ENCODE measurements around the gene RBKS.

DNA sequence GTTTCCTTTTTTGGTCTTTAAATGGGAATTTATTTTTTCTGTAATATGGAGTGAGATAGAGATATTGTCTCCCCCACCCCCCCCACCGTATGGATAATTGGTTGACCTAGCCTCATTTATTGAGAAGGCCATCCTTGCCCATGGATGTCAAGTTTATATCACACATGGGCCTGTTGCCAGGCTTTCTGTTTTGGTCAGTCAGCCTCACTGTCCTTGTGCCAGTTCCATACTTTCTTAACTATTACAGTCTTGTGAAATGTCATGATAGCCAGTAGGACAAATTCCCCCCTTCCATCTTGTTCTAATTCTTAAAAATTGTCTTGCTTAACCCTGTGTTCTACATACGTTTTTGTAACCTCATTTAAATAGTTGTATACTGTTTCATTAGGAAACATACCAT, 12.8 kb upstream of the RBKS start:
- TF ChIP-seq, protein P1, sequence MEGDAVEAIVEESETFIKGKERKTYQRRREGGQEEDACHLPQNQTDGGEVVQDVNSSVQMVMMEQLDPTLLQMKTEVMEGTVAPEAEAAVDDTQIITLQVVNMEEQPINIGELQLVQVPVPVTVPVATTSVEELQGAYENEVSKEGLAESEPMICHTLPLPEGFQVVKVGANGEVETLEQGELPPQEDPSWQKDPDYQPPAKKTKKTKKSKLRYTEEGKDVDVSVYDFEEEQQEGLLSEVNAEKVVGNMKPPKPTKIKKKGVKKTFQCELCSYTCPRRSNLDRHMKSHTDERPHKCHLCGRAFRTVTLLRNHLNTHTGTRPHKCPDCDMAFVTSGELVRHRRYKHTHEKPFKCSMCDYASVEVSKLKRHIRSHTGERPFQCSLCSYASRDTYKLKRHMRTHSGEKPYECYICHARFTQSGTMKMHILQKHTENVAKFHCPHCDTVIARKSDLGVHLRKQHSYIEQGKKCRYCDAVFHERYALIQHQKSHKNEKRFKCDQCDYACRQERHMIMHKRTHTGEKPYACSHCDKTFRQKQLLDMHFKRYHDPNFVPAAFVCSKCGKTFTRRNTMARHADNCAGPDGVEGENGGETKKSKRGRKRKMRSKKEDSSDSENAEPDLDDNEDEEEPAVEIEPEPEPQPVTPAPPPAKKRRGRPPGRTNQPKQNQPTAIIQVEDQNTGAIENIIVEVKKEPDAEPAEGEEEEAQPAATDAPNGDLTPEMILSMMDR (IDR thresholded peaks at IDR 0.05) = no peak
- TF ChIP-seq POLR2AphosphoS5 (IDR thresholded peaks at IDR 0.05) (no peak), POLR2A (IDR thresholded peaks at IDR 0.05; ENCODE audit: low read depth) (no peak)

All from esophagus muscularis mucosa (tissue), 3 donors.